Measurements from ENCODE around the gene ATOX1.

DNA sequence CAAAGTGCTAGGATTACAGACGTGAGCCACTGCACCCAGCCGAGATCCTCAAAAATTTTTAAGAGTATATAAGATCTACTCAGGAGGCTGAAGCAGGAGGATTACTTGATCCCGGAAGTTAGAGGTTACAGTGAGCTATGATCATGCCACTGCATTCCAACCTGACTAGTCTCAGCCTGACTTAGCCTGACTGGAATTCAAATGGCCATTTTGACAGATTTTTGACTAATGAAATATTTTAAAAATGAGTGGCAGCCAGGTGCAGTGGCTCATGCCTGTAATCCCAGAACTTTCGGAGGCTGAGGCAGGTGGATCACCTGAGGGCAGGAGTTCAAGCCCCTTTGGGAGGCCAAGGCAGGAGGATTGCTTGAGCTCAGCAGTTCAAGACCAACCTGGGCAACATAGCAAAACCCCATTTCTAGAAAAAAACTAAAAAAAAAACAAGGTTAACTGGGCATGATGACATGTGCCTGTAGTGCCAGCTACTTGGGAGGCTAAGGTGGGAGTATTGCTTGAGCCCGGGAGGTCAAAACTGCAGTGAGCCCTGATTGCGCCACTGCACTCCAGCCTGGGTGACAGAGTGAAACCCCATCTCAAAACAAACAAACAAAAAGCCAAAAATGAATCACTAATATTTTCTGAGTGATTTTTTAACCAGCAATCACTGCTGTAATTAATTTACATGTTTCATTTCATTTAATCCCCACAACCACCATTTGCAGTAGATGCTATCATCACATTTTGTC is 16.6 kb downstream of the ATOX1 start:
- TF ChIP-seq CTCF (IDR thresholded peaks at IDR 0.05) (no peak), POLR2A (IDR thresholded peaks at IDR 0.05) (no peak)
